GM12878 (cell line): ENCODE data around the gene ATG9A. TPM values are rescaled to one million over a fixed set of nuclear protein-coding genes. Genes with fewer than 3 reads are reported as not detected.

Experiments
- BCLAF1 ChIP-seq: fragments of 450-650 bp; IDR thresholded peaks from 2 replicates; pipeline ENCODE4 v1.6.1; 2017; ENCODE audit warnings: antibody characterized with exemption, mild to moderate bottlenecking, moderate library complexity
- CREM ChIP-seq: IDR thresholded peaks from 2 replicates; pipeline ENCODE4 v1.6.1; 2014; ENCODE audit warnings: antibody characterized with exemption, low read depth
- EED ChIP-seq: sonication (generic); IDR thresholded peaks from 2 replicates; pipeline ENCODE4 v1.6.1; 2016; ENCODE audit warnings: antibody characterized with exemption, low read depth
- ELK1 ChIP-seq: IDR thresholded peaks from 2 replicates; pipeline ENCODE4 v1.6.1; 2012; ENCODE audit warnings: low read depth, low read length, improper control_type of control experiment
- HDAC6 ChIP-seq: fragments of 200-600 bp; sonication (generic); IDR thresholded peaks from one replicate; pipeline ENCODE4 v1.8.0; 2017; ENCODE audit warnings: antibody characterized with exemption; ENCODE audit not compliant: unreplicated experiment
- IKZF2 ChIP-seq, 2 experiments: fragments of 450-650 bp; IDR thresholded peaks; 2 replicates each; pipeline ENCODE4 v1.6.1; 2017; ENCODE audit warnings: mild to moderate bottlenecking in 2 of 2, moderate library complexity in 2 of 2
- KDM1A ChIP-seq: fragments of 200-600 bp; sonication (generic); IDR thresholded peaks from 2 replicates; pipeline ENCODE4 v1.6.1; 2016; ENCODE audit warnings: borderline replicate concordance
- KLF5 ChIP-seq: fragments of 450-650 bp; IDR thresholded peaks from 2 replicates; pipeline ENCODE4 v1.6.1; 2014; ENCODE audit warnings: mild to moderate bottlenecking; ENCODE audit not compliant: partially characterized antibody
- PAX8 ChIP-seq: fragments of 450-650 bp; IDR thresholded peaks from 2 replicates; pipeline ENCODE4 v1.6.1; 2017; ENCODE audit warnings: mild to moderate bottlenecking, moderate library complexity
- PKNOX1 ChIP-seq: fragments of 450-650 bp; IDR thresholded peaks from 2 replicates; pipeline ENCODE4 v1.6.1; 2016; ENCODE audit warnings: mild to moderate bottlenecking
- RAD21 ChIP-seq: IDR thresholded peaks from 2 replicates; pipeline ENCODE4 v1.6.1; 2011; ENCODE audit warnings: mild to moderate bottlenecking, low read depth, low read length, moderate library complexity; ENCODE audit not compliant: insufficient read depth
- RB1 ChIP-seq: fragments of 450-650 bp; formaldehyde crosslinking; IDR thresholded peaks from 2 replicates; pipeline ENCODE4 v1.6.1; 2017; ENCODE audit warnings: mild to moderate bottlenecking, borderline replicate concordance
- RCOR1 ChIP-seq: conservative IDR thresholded peaks from 2 replicates; pipeline ENCODE4 v1.6.1; 2012; ENCODE audit warnings: low read depth, low read length, improper control_type of control experiment
- SMC3 ChIP-seq: IDR thresholded peaks from 2 replicates; pipeline ENCODE4 v1.6.1; 2011; ENCODE audit warnings: low read length, improper control_type of control experiment, borderline replicate concordance
- TBL1XR1 ChIP-seq: IDR thresholded peaks from 2 replicates; pipeline ENCODE4 v1.6.1; 2012; ENCODE audit warnings: low read depth, low read length, improper control_type of control experiment
- ZBTB11 ChIP-seq: fragments of 450-650 bp; formaldehyde crosslinking; IDR thresholded peaks from 2 replicates; pipeline ENCODE4 v1.5.0; 2022; ENCODE audit warnings: mild to moderate bottlenecking, missing genetic modification characterization
- ZBTB4 ChIP-seq: fragments of 450-650 bp; formaldehyde crosslinking; IDR thresholded peaks from 2 replicates; pipeline ENCODE4 v1.4.0; 2022; ENCODE audit warnings: mild to moderate bottlenecking, moderate library complexity
- ZNF274 ChIP-seq: IDR thresholded peaks from one replicate; pipeline ENCODE4 v1.8.0; 2011; ENCODE audit not compliant: insufficient read length, insufficient read depth
- polyA plus RNA-seq, 11 experiments: library from polyadenylated mRNA; depleted of rRNA in 4 of 11; unstranded in 6 of 11; stranded (reverse) in 5 of 11; fragments of >200 nt; fragmentation: Nextera tagmentation in 4 of 11; fragmentation: Illumina TruSeq in 1 of 11; extraction: Ambion mirVana in 4 of 11; extraction: Trizol in 1 of 11; gene quantifications; 1 replicate in 1 of 11; 2 replicates in 10 of 11; pipeline versions ENCODE4 v1.2.1 to v1.2.3, GENCODE V29; 2011 to 2016; ENCODE audit warnings: inconsistent platforms in 2 of 11, missing spikeins in 2 of 11, low read depth in 1 of 11
- total RNA-seq, 4 experiments: library from RNA; depleted of rRNA in 3 of 4; stranded (reverse); fragments of >200 nt in 3 of 4; fragmentation: Illumina TruSeq in 1 of 4; extraction: Trizol in 1 of 4; gene quantifications; 2 replicates each; pipeline versions ENCODE4 v1.2.1 to v1.2.3, GENCODE V29; 2013 to 2021

The ATG9A gene
- total and polyA plus RNA-seq, 10 of the 15 experiments (the other 5 are each of a cell fraction or from before 2014, with no cell fraction given), result 0.16 to 37.5 (median 14.6) TPM; not detected in 1

GRCh38 chr2:219177552-219178376, 51.7 kb downstream of the ATG9A start, which contains the start of gene RETREG2 (continued):
- no peak for TF ChIP-seq PKNOX1
- peak; percentile 62 for TF ChIP-seq EED
- TF ChIP-seq TBL1XR1, result no peak
- no peak for TF ChIP-seq PAX8
- 0 out of 2 replicates have a peak, but pooled peaks have one; percentile 29 for TF ChIP-seq RCOR1
- no peak for TF ChIP-seq KLF5
- TF ChIP-seq CREM, result peak; percentile 32; the same call in 1 of the 2 replicates
- TF ChIP-seq ZBTB4 (CRISPR knock-in tag), result peak; percentile 89
- peak; percentile 68 to 73 for TF ChIP-seq IKZF2 (IDR thresholded peaks at IDR 0.05)
- peak; percentile 79 for TF ChIP-seq ZBTB11
- TF ChIP-seq SMC3, result no peak
- no peak for TF ChIP-seq BCLAF1
- no peak for TF ChIP-seq HDAC6
- TF ChIP-seq RB1, result peak; percentile 68; the same call in 1 of the 2 replicates
- no peak for TF ChIP-seq KDM1A
- TF ChIP-seq ZNF274, result no peak
- no peak for TF ChIP-seq RAD21
- no peak for TF ChIP-seq ELK1
